KMS-11 (cell line): ENCODE measurements around the gene MCOLN3.

Source experiments
- H2AFZ ChIP-seq: fragments of 200-600 bp; sonication (generic); 2 replicates; pipeline ENCODE4 v1.6.1; 2016; ENCODE audit warnings: antibody characterized with exemption, mixed run types, low read depth
- H3K27ac ChIP-seq: fragments of 200-600 bp; sonication (generic); 2 replicates; pipeline ENCODE4 v1.6.1; 2016; ENCODE audit warnings: mild to moderate bottlenecking, mixed run types
- H3K27me3 ChIP-seq: fragments of 200-600 bp; sonication (generic); 2 replicates; pipeline ENCODE4 v1.6.1; 2017; ENCODE audit warnings: mild to moderate bottlenecking, low read depth, mixed run types, moderate library complexity; ENCODE audit not compliant: insufficient read depth
- H3K36me3 ChIP-seq: fragments of 200-600 bp; sonication (generic); 2 replicates; pipeline ENCODE4 v1.6.1; 2017; ENCODE audit warnings: mild to moderate bottlenecking, mixed run types; ENCODE audit not compliant: insufficient read depth
- H3K4me1 ChIP-seq: fragments of 200-600 bp; sonication (generic); 2 replicates; pipeline ENCODE4 v1.6.1; 2016; ENCODE audit warnings: mild to moderate bottlenecking, low read depth, mixed run types; ENCODE audit not compliant: poor library complexity, severe bottlenecking
- H3K4me2 ChIP-seq: fragments of 200-600 bp; sonication (generic); 2 replicates; pipeline ENCODE4 v1.7.0; 2016; ENCODE audit warnings: mild to moderate bottlenecking, mixed run types
- H3K4me3 ChIP-seq: fragments of 200-600 bp; sonication (generic); IDR thresholded peaks from 2 replicates; pipeline ENCODE4 v1.6.1; 2017; ENCODE audit warnings: low read depth, low read length, mixed read lengths; ENCODE audit not compliant: insufficient read depth
- H3K79me2 ChIP-seq: fragments of 200-600 bp; sonication (generic); 2 replicates; pipeline ENCODE4 v1.6.1; 2016; ENCODE audit warnings: low read depth, mixed run types; ENCODE audit not compliant: insufficient read depth
- H3K9ac ChIP-seq: fragments of 200-600 bp; sonication (generic); 2 replicates; pipeline ENCODE4 v1.6.1; 2016; ENCODE audit warnings: mild to moderate bottlenecking, mixed run types
- H4K20me1 ChIP-seq: fragments of 200-600 bp; sonication (generic); 2 replicates; pipeline ENCODE4 v1.6.1; 2016; ENCODE audit warnings: mild to moderate bottlenecking, mixed run types; ENCODE audit not compliant: insufficient read depth
- CTCF ChIP-seq: fragments of 200-600 bp; sonication (generic); conservative IDR thresholded peaks from 2 replicates; pipeline ENCODE4 v1.6.1; 2017; ENCODE audit warnings: low read depth, mild to moderate bottlenecking, antibody characterized with exemption, low read length, moderate library complexity, mixed read lengths

Gene MCOLN3

GRCh38 chr1:84968101-84968500 lies 80.2 kb downstream of the MCOLN3 start:
- no peaks in the 10 kb centered on the region for H3K27me3 ChIP-seq
- no peaks in the 10 kb centered on the region for H3K79me2 ChIP-seq
- no peak overlapping the region for H2AFZ ChIP-seq
- peaks cover 27% of the 10 kb centered on the region for H3K4me1 ChIP-seq
- H3K4me2 ChIP-seq, result no peak overlapping the region
- no peak overlapping the region for H3K9ac ChIP-seq
- no peak overlapping the region for H3K4me3 ChIP-seq
- H4K20me1 ChIP-seq, result no peaks in the 10 kb centered on the region
- H3K36me3 ChIP-seq, result no peaks in the 10 kb centered on the region
- no peak overlapping the region for H3K27ac ChIP-seq
- no peak for TF ChIP-seq CTCF
